ENCODE data around the gene TFEB. TPM values are rescaled to one million over a fixed set of nuclear protein-coding genes. Genes with fewer than 3 reads are reported as not detected.

TFEB gene
- polyA plus RNA-seq, result 196 TPM

DNA sequence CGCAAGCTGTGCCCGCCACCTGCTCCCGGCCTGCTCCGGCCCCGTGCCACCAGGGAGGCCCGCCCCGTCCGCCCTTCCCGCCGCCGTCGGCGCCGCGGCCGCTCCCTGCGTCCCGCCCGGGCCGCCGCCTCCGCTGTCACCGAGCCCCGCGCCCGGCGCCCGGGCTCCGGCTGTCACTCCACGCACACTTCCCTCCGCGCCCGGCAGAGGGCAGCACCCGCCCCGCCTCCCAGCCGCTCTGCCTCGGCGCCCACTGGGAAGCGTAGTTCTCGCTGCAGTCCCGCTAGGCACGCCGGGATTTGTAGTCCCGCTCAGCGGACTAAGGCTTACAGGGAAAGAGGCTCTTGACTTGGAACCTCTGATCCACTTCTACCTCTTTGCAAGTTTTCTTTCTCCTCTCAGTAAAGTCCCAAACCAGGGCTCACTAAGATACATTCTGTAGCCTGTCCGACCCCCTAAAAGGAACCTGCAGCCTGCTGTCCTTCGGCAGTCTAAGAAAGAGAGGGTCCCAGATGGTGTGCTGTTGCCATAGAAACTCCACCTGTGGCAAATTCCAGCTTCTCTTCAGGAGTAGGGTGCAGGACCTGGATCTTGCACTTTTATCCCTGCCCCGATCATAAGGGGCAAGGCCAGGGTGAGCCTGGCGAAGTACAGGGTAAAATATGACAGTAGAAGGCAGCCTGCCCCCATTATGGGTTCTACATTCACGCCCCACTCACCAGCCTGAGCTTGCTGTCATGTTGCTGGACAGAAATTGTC is at the start of gene TFEB:
Gene TFEB (minus strand): TSS at position 182 of the 759 bp plus-strand sequence. CDS start 44,395 bp downstream, outside the sequence.
- H3K4me3 Mint-ChIP-seq, result peak within 1 kb of the TSS; percentile 82 to 97 (median 92)
- H3K9me3 Mint-ChIP-seq, result no peaks in the 10 kb centered on the region
- peak within 1 kb of the TSS in 2 of 3 donors; percentile 71 to 96 for H3K27ac Mint-ChIP-seq
- peaks cover 4 to 11% (median 9%) of the 10 kb centered on the region in 3 donors for H3K4me1 Mint-ChIP-seq
- no peaks in the 10 kb centered on the region for H3K27me3 Mint-ChIP-seq
- H3K36me3 Mint-ChIP-seq, result peaks cover 2% of the 10 kb centered on the region

DNA sequence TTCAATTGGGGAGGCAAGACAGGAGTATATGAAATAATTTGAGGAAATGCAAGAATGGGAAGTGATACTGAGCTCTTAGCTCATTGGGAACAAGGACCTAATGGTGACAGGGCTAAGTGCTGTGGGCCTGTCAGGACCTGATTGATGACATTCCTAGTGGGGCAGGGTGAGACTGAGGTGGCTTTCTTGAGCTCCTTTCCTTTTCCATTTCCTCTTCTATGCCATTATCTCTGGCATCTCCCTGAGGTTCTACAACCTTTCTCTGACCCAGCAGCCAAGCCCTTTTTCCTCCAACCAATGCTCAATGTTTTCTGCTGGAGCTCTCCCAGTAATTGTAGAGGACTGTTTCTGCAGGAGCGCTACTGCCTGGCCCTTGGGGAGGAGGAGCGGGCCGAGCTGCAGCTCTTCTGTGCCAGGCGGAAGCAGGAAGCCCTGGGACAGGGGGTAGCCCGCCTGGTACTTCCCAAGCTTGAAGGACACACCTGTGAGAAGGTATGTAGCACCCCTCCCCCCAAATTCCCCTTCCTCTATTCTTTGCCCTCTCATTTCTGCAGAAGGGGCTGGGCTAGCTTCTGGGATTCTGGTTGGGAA is 49.3 kb upstream of the TFEB start:
- Mint-ChIP-seq H3K4me3 (peak overlapping the region in 3 of 4 donors; percentile 4 to 96 (median 49)), H3K36me3 (no peaks in the 10 kb centered on the region), H3K27me3 (no peaks in the 10 kb centered on the region), H3K4me1 (peaks cover 21 to 22% (median 22%) of the 10 kb centered on the region in 3 donors), H3K27ac (peak overlapping the region in 1 of 3 donors; percentile 77), H3K9me3 (no peaks in the 10 kb centered on the region)

- Mint-ChIP-seq H3K9me3 (no peaks in the 10 kb centered on the region), H3K36me3 (no peaks in the 10 kb centered on the region), H3K4me3 (peak overlapping the region in 3 of 4 donors; percentile 25 to 96 (median 66)), H3K27ac (peak overlapping the region in 1 of 3 donors; percentile 77), H3K4me1 (peaks cover 14 to 20% (median 18%) of the 10 kb centered on the region in 3 donors), H3K27me3 (no peaks in the 10 kb centered on the region)
These were observed 47.8 kb upstream of the TFEB start for GRCh38 chr6:41783106-41783780.

DNA sequence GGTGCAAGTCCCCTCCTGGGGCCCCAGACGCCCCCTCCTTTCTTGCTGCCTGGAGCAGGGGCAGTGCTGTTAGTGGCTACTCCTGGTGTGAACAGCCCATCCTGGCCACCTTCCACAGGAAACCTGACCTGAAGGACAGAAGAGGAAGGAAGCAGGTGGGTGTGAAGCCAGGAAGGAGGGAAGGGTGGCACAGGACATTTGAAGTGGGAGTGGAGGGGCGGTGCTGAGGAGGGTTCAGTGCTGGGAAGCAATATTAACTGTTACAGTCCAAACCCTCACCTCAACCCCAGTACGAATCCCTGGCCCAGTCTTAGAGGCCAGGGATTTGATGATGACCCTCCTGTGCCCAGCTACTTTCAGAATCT is 45.9 kb upstream of the TFEB start:
- H3K27ac Mint-ChIP-seq, result peak overlapping the region in 1 of 3 donors; percentile 51
- H3K9me3 Mint-ChIP-seq, result no peaks in the 10 kb centered on the region
- H3K4me3 Mint-ChIP-seq, result peak overlapping the region; percentile 61 to 96 (median 86)

DNA sequence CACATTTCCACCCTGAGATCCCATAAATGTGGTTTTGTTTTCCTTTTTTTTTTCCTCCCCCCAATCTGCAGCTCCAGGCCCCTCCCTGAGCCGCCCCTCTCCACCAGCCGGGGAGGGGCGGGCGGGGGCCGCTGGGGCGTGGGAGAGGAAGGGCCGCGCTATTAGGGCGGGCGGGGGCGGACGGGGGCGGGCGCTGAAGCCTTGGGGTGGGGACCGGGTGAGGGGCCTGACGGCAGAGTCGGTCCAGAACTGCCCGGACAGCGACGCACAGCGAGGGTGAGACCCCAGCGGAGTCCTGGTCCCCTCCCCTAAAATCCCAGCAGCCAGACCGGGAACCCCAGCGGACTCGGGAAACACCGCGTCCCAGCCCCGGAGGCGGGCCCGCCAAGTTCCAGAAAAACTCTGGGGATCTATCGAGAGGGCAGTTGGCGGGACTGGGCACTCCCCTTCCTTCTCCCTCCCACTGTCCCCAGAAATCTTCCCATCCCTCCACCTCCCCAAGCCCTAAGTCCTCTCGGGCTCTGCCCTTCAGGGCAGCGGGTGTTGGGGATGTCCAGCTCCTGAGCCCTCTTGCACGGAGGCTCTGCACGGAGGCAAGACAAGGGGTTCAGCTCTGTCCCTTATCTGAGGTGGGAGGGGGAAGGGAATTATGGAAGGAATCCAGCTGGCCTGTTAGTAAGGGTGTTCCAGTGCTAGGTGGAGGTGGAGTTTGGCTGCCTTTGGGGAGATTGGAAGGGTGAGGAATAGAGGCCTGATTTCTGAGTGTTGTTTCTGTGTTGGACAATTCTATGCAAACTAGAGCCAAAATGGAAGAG is 45.4 kb upstream of the TFEB start, which contains the start of gene PRICKLE4:
Gene PRICKLE4 (plus strand): TSS at position 232 of the 815 bp plus-strand sequence. CDS start 2,692 bp downstream, outside the sequence.
- H3K9me3 Mint-ChIP-seq, result no peaks in the 10 kb centered on the region
- no peaks in the 10 kb centered on the region for H3K36me3 Mint-ChIP-seq
- no peaks in the 10 kb centered on the region for H3K27me3 Mint-ChIP-seq
- peaks cover 14 to 18% (median 16%) of the 10 kb centered on the region in 3 donors for H3K4me1 Mint-ChIP-seq
- peak within 1 kb of the TSS in 1 of 3 donors; percentile 51 for H3K27ac Mint-ChIP-seq
- H3K4me3 Mint-ChIP-seq, result peak within 1 kb of the TSS; percentile 87 to 96 (median 94)

More for the DNA sequence above, 45.9 kb upstream of the TFEB start:
- H3K36me3 Mint-ChIP-seq, result no peaks in the 10 kb centered on the region
- peaks cover 14 to 20% (median 16%) of the 10 kb centered on the region in 3 donors for H3K4me1 Mint-ChIP-seq
- H3K27me3 Mint-ChIP-seq, result no peaks in the 10 kb centered on the region

DNA sequence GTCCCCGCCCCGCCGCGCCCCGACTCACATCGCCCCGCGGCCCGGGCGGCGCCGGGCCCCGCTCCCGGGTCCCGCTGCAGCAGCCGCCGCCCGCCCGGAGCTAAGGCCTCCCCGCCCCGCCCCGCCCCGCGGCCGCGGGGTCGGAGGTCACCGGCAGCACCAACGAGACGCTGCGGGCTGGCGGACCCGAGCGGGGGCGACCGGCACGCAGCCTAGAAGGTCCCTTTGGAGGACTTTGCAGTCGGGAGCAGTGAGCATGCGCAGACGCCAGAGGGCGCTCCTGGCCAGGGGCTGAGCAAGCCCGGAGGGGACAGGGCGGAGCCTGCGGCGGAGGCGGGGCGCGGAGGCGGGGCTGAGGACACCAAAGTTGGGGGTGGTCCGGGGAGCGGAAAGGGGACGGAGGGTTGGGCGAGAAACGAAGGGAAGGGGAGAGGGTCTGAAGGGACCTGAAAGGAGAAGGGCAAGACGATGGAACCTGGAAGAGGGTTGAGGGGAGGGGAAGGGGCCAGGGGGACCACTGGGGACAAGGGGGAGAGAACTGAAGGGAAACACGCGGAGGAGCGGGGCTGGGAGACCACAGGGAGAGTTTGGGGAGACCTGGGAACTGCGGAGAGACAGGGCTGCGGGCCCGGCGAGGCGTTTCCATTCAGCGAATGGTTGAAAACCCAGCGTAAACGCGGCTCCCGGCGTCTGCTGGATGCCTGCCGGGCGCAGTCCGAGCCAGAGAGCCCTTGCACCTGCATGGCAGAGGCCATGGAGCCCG is 44.6 kb upstream of the TFEB start, which contains the start of gene FRS3:
Gene FRS3 (minus strand): TSS at position 113 of the 763 bp plus-strand sequence. CDS start 2,913 bp downstream, outside the sequence.
- H3K9me3 Mint-ChIP-seq, result no peaks in the 10 kb centered on the region
- H3K36me3 Mint-ChIP-seq, result no peaks in the 10 kb centered on the region
- peaks cover 13 to 18% (median 16%) of the 10 kb centered on the region in 3 donors for H3K4me1 Mint-ChIP-seq
- H3K4me3 Mint-ChIP-seq, result peak within 1 kb of the TSS; percentile 87 to 96 (median 94)
- peak within 1 kb of the TSS in 2 of 3 donors; percentile 3 to 48 for H3K27ac Mint-ChIP-seq
- H3K27me3 Mint-ChIP-seq, result no peaks in the 10 kb centered on the region

DNA sequence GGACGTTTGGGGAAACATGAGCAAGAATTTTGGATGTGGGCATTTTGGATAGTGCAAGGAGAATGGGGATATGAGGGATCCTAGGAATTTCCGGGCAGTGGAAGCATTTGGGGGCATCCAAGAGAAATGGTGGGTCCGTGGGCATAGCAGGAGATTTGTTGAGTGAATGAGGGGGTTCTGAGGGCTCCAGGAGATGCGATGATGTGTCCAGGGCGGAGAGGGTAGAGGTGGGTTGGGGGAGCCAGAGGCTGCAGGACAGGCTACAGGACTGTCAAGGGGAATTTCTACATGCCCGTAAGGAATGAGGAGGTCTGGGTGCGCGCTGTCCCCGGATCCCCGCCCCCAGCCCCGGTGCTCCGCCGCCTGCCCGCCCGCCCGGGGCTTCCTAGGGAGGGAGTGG is 43.9 kb upstream of the TFEB start:
- Mint-ChIP-seq H3K27me3 (no peaks in the 10 kb centered on the region), H3K4me1 (peaks cover 7 to 13% (median 11%) of the 10 kb centered on the region in 3 donors), H3K27ac (no peak overlapping the region), H3K9me3 (no peaks in the 10 kb centered on the region), H3K4me3 (peak overlapping the region; percentile 78 to 94 (median 87)), H3K36me3 (no peaks in the 10 kb centered on the region)

DNA sequence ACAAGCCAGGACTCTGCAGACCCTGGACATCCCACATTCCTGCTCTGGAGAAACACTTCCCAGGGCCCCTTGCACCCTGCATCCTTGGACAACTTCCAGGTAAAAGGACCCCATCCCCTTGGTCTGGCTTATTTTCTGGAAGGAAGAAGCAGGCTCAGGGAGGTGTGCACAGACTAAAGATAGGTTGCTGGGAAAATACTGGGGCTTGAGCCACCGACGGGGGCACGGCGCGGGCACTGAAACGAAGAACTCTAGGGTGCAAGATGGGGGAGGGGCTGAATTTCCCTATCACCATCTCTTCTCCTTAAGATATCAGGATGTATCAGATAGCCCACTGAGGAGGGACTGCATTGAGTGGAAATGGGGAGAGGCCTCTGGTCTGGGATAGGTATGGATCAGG is 43.5 kb upstream of the TFEB start:
- H3K27me3 Mint-ChIP-seq, result no peaks in the 10 kb centered on the region
- peak overlapping the region; percentile 78 to 94 (median 87) for H3K4me3 Mint-ChIP-seq
- peak overlapping the region in 1 of 3 donors; percentile 3 for H3K27ac Mint-ChIP-seq
- H3K36me3 Mint-ChIP-seq, result no peaks in the 10 kb centered on the region
- peaks cover 4 to 11% (median 9%) of the 10 kb centered on the region in 3 donors for H3K4me1 Mint-ChIP-seq
- H3K9me3 Mint-ChIP-seq, result no peaks in the 10 kb centered on the region

- no peaks in the 10 kb centered on the region for H3K27me3 Mint-ChIP-seq
- peak overlapping the region; percentile 30 to 81 (median 58) for H3K4me3 Mint-ChIP-seq
- H3K36me3 Mint-ChIP-seq, result no peaks in the 10 kb centered on the region
- H3K9me3 Mint-ChIP-seq, result no peaks in the 10 kb centered on the region
- H3K27ac Mint-ChIP-seq, result no peak overlapping the region
- peaks cover 4 to 11% (median 9%) of the 10 kb centered on the region in 3 donors for H3K4me1 Mint-ChIP-seq
These were observed 42.3 kb upstream of the TFEB start for GRCh38 chr6:41777551-41778285.

DNA sequence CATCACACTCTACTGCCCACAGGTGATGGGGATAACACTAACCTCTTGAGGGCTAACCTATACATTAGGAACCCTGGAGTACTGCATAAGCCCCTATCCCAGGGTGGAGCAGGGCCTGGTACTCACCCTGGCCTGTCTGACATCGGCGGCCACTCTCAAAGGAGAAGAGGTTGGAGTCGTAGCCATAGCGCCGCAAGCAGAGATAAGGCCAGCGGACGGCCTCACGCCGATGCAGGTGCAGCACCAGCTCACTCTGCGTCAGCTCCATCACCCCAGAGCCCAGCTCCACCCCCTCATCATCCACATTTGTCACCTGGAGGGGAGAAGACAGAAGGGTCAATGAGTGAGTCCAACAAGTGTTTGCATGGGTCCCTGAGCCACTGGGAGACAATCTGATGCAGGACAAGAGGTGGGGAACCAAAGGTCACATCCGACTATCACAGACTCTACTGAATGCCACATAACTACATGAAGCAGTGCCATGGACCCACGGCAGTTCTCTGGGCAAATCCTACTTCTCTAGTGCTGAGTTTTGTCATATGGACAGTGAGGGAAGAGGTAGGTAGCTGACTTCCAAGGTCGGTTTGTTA is 40.0 kb upstream of the TFEB start:
- Mint-ChIP-seq H3K27me3 (no peaks in the 10 kb centered on the region), H3K9me3 (no peaks in the 10 kb centered on the region), H3K4me3 (peak overlapping the region in 1 of 4 donors; percentile 57), H3K27ac (no peak overlapping the region), H3K4me1 (peaks cover 4 to 5% (median 4%) of the 10 kb centered on the region in 3 donors), H3K36me3 (peaks cover 1% of the 10 kb centered on the region)

GRCh38 chr6:41774841-41775240 is 39.4 kb upstream of the TFEB start:
- H3K9me3 Mint-ChIP-seq, result no peaks in the 10 kb centered on the region
- peak overlapping the region in 1 of 3 donors; percentile 48 for H3K27ac Mint-ChIP-seq
- no peaks in the 10 kb centered on the region for H3K27me3 Mint-ChIP-seq
- H3K4me3 Mint-ChIP-seq, result peak overlapping the region in 1 of 4 donors; percentile 57
- peaks cover 1% of the 10 kb centered on the region for H3K36me3 Mint-ChIP-seq
- H3K4me1 Mint-ChIP-seq, result peaks cover 3 to 5% (median 4%) of the 10 kb centered on the region in 3 donors

- no peak overlapping the region for H3K4me3 Mint-ChIP-seq
- H3K27ac Mint-ChIP-seq, result no peak overlapping the region
- H3K9me3 Mint-ChIP-seq, result no peaks in the 10 kb centered on the region
- H3K27me3 Mint-ChIP-seq, result no peaks in the 10 kb centered on the region
- peaks cover 1% of the 10 kb centered on the region for H3K36me3 Mint-ChIP-seq
- no peaks in the 10 kb centered on the region for H3K4me1 Mint-ChIP-seq
These were observed 35.9 kb upstream of the TFEB start for GRCh38 chr6:41771058-41771983.

Measured in IgD-negative memory B cell (primary cell).